ENCODE data around the gene PRKN. TPM values are rescaled to one million over a fixed set of nuclear protein-coding genes. Genes with fewer than 3 reads are reported as not detected.

Gene PRKN
- total RNA-seq, 1 experiment from 2014 or later = not detected

- Histone ChIP-seq H3K4me1 (replicated peaks; ENCODE audit: insufficient read depth) (no peaks in the 10 kb centered on the region), H3K79me2 (ENCODE audit: low read depth) (no peaks in the 10 kb centered on the region), H3K27me3 (ENCODE audit: insufficient read depth, low read depth) (peaks cover 22% of the 10 kb centered on the region; the same call in 1 of the 2 replicates), H3K27ac (no peak overlapping the region), H2AFZ (no peak overlapping the region), H3K4me2 (no peak overlapping the region), H3K9me3 (ENCODE audit: insufficient read depth, low read depth) (no peaks in the 10 kb centered on the region), H3K36me3 (ENCODE audit: low read depth) (no peaks in the 10 kb centered on the region), H3K4me3 (no peak overlapping the region), H3F3A (ENCODE audit: insufficient read depth, low read depth) (no peaks in the 10 kb centered on the region), H4K20me1 (ENCODE audit: insufficient read depth) (no peaks in the 10 kb centered on the region), H3K9me2 (ENCODE audit: insufficient read depth) (no peaks in the 10 kb centered on the region)
- intact Hi-C loops (cut with micrococcal nuclease; ENCODE audit: unreplicated experiment) = no loop called here
- POLR2A ChIA-PET (ENCODE audit: unreplicated experiment) = no interaction called here
- CTCF ChIA-PET = no interaction called here
- no peak for DNase-seq
- TF ChIP-seq CTCF (conservative IDR thresholded peaks at IDR 0.05) = no peak
- no peak for TF ChIP-seq EZH2 (IDR thresholded peaks at IDR 0.05; ENCODE audit: low read depth)
- no TSS peak for BruUV-seq (replicated peaks)
Observed at GRCh38 chr6:161956082-161956481, 771.5 kb downstream of the PRKN start.

- CTCF ChIA-PET = no interaction called here
- H3K9me2 ChIP-seq (ENCODE audit: insufficient read depth) = no peaks in the 10 kb centered on the region
- intact Hi-C loops (cut with micrococcal nuclease; ENCODE audit: unreplicated experiment) = no loop called here
Observed at GRCh38 chr6:161954699-161955276, 772.8 kb downstream of the PRKN start.

GRCh38 chr6:161954077-161954476 lies 773.5 kb downstream of the PRKN start:
- Histone ChIP-seq H3K4me2 (no peak overlapping the region), H4K20me1 (ENCODE audit: insufficient read depth) (no peaks in the 10 kb centered on the region), H3K36me3 (ENCODE audit: low read depth) (no peaks in the 10 kb centered on the region), H3K4me1 (replicated peaks; ENCODE audit: insufficient read depth) (no peaks in the 10 kb centered on the region), H3K9me3 (ENCODE audit: insufficient read depth, low read depth) (no peaks in the 10 kb centered on the region), H3K9me2 (ENCODE audit: insufficient read depth) (no peaks in the 10 kb centered on the region), H3K79me2 (ENCODE audit: low read depth) (no peaks in the 10 kb centered on the region), H3K27me3 (ENCODE audit: insufficient read depth, low read depth) (peaks cover 17% of the 10 kb centered on the region; the same call in 1 of the 2 replicates), H3F3A (ENCODE audit: insufficient read depth, low read depth) (no peaks in the 10 kb centered on the region), H3K27ac (no peak overlapping the region), H3K4me3 (no peak overlapping the region), H2AFZ (no peak overlapping the region)
- TF ChIP-seq EZH2 (IDR thresholded peaks at IDR 0.05; ENCODE audit: low read depth) (no peak), CTCF (conservative IDR thresholded peaks at IDR 0.05) (no peak)
- ChIA-PET POLR2A (ENCODE audit: unreplicated experiment) (no interaction called here), CTCF (no interaction called here)
- DNase-seq = no peak
- intact Hi-C loops (cut with micrococcal nuclease; ENCODE audit: unreplicated experiment) = no loop called here
- no TSS peak for BruUV-seq (replicated peaks)

More at GRCh38 chr6:161954699-161955276, 772.8 kb downstream of the PRKN start:
- TF ChIP-seq CTCF (conservative IDR thresholded peaks at IDR 0.05) (no peak), EZH2 (IDR thresholded peaks at IDR 0.05; ENCODE audit: low read depth) (no peak)
- no peaks in the 10 kb centered on the region for H4K20me1 ChIP-seq (ENCODE audit: insufficient read depth)
- H3K27me3 ChIP-seq (ENCODE audit: insufficient read depth, low read depth) = peaks cover 19% of the 10 kb centered on the region; the same call in 1 of the 2 replicates
- POLR2A ChIA-PET (ENCODE audit: unreplicated experiment) = no interaction called here
- H3K27ac ChIP-seq = no peak overlapping the region
- H3K4me3 ChIP-seq = no peak overlapping the region
- no TSS peak for BruUV-seq (replicated peaks)
- no peak overlapping the region for H2AFZ ChIP-seq
- no peaks in the 10 kb centered on the region for H3K36me3 ChIP-seq (ENCODE audit: low read depth)
- no peak for DNase-seq
- H3K9me3 ChIP-seq (ENCODE audit: insufficient read depth, low read depth) = no peaks in the 10 kb centered on the region
- no peaks in the 10 kb centered on the region for H3K4me1 ChIP-seq (replicated peaks; ENCODE audit: insufficient read depth)
- H3K4me2 ChIP-seq = no peak overlapping the region
- no peaks in the 10 kb centered on the region for H3K79me2 ChIP-seq (ENCODE audit: low read depth)
- H3F3A ChIP-seq (ENCODE audit: insufficient read depth, low read depth) = no peaks in the 10 kb centered on the region
